Measurements from ENCODE around the gene CCDC188. TPM values are rescaled to one million over a fixed set of nuclear protein-coding genes. Genes with fewer than 3 reads are reported as not detected.

Gene CCDC188
- total RNA-seq, 1 donor from 2014 or later = 17.3 TPM

GRCh38 chr22:20151276-20151588 lies 377 bp upstream of the CCDC188 start:
- DNase-seq (ENCODE audit: extremely low read depth, low read depth, low spot score) = no peak

- no peak for DNase-seq (ENCODE audit: extremely low read depth, low read depth, low spot score)
Measured at GRCh38 chr22:20149257-20150250, 1.3 kb downstream of the CCDC188 start.

- DNase-seq (ENCODE audit: extremely low read depth, low read depth, low spot score) = no peak
Measured at GRCh38 chr22:20148414-20148813, 2.4 kb downstream of the CCDC188 start.

- DNase-seq (ENCODE audit: extremely low read depth, low read depth, low spot score) = no peak
Measured at GRCh38 chr22:20147237-20147988, 3.4 kb downstream of the CCDC188 start.

- DNase-seq (ENCODE audit: extremely low read depth, low read depth, low spot score) = no peak
Measured at GRCh38 chr22:20146777-20147176, 4.1 kb downstream of the CCDC188 start.

GRCh38 chr22:20145832-20146223 lies 5.0 kb downstream of the CCDC188 start:
- no peak for DNase-seq (ENCODE audit: extremely low read depth, low read depth, low spot score)

- no peak for DNase-seq (ENCODE audit: extremely low read depth, low read depth, low spot score)
Measured at GRCh38 chr22:20145206-20145831, 5.5 kb downstream of the CCDC188 start.

- no peak for DNase-seq (ENCODE audit: extremely low read depth, low read depth, low spot score)
Measured at GRCh38 chr22:20143883-20144665, 6.8 kb downstream of the CCDC188 start.

GRCh38 chr22:20142711-20143621 lies 7.9 kb downstream of the CCDC188 start:
- DNase-seq (ENCODE audit: extremely low read depth, low read depth, low spot score) = no peak

- DNase-seq (ENCODE audit: extremely low read depth, low read depth, low spot score) = no peak
Measured at GRCh38 chr22:20141186-20142077, 9.4 kb downstream of the CCDC188 start.

GRCh38 chr22:20140521-20140964 lies 10.3 kb downstream of the CCDC188 start:
- DNase-seq (ENCODE audit: extremely low read depth, low read depth, low spot score) = no peak

- DNase-seq (ENCODE audit: extremely low read depth, low read depth, low spot score) = no peak
Measured at GRCh38 chr22:20140107-20140445, 10.8 kb downstream of the CCDC188 start.

GRCh38 chr22:20139391-20140106 lies 11.3 kb downstream of the CCDC188 start:
- DNase-seq (ENCODE audit: extremely low read depth, low read depth, low spot score) = no peak

GRCh38 chr22:20138868-20139267 lies 12.0 kb downstream of the CCDC188 start:
- DNase-seq (ENCODE audit: extremely low read depth, low read depth, low spot score) = no peak

GRCh38 chr22:20138417-20138738 lies 12.5 kb downstream of the CCDC188 start:
- DNase-seq (ENCODE audit: extremely low read depth, low read depth, low spot score) = no peak

GRCh38 chr22:20137671-20138416 lies 13.0 kb downstream of the CCDC188 start:
- no peak for DNase-seq (ENCODE audit: extremely low read depth, low read depth, low spot score)

- DNase-seq (ENCODE audit: extremely low read depth, low read depth, low spot score) = no peak
Measured at GRCh38 chr22:20137113-20137512, 13.7 kb downstream of the CCDC188 start.

- no peak for DNase-seq (ENCODE audit: extremely low read depth, low read depth, low spot score)
Measured at GRCh38 chr22:20136603-20136873, 14.3 kb downstream of the CCDC188 start.

All from glomerular endothelial cell (primary cell).